HepG2 (cell line): ENCODE measurements around the gene DNAJC5. TPM values are rescaled to one million over a fixed set of nuclear protein-coding genes. Genes with fewer than 3 reads are reported as not detected.

Experiments used
- HOXA3 ChIP-seq: sonication (generic); formaldehyde crosslinking; IDR thresholded peaks from 2 replicates; pipeline ENCODE4 v1.5.0; 2020; ENCODE audit warnings: missing genetic modification reagents
- MIER2 ChIP-seq: IDR thresholded peaks from 2 replicates; pipeline ENCODE4 v1.6.1; 2016; ENCODE audit warnings: missing biosample characterization, missing genetic modification reagents
- PHF8 ChIP-seq: sonication (generic); formaldehyde crosslinking; IDR thresholded peaks from 2 replicates; pipeline ENCODE4 v1.5.0; 2020; ENCODE audit warnings: missing genetic modification reagents
- RCOR2 ChIP-seq: IDR thresholded peaks from 2 replicates; pipeline ENCODE4 v1.6.1; 2016; ENCODE audit warnings: missing biosample characterization, missing genetic modification reagents
- TCF12 ChIP-seq, 2 experiments: fragments of 450-650 bp in 1 of 2; sonication (generic) in 1 of 2; formaldehyde crosslinking in 1 of 2; IDR thresholded peaks; 2 replicates each; pipeline versions ENCODE4 v1.6.1 to v1.8.0; 2017 to 2022; ENCODE audit warnings: antibody characterized with exemption in 1 of 2, mild to moderate bottlenecking in 1 of 2, missing genetic modification reagents in 1 of 2, moderate library complexity in 1 of 2
- ZFP36L2 ChIP-seq: sonication (generic); formaldehyde crosslinking; IDR thresholded peaks from 2 replicates; pipeline ENCODE4 v1.4.0; 2020; ENCODE audit warnings: missing genetic modification reagents
- ZSCAN29 ChIP-seq: sonication (generic); formaldehyde crosslinking; conservative IDR thresholded peaks from 2 replicates; pipeline ENCODE4 v1.4.0; 2020; ENCODE audit warnings: mild to moderate bottlenecking, missing genetic modification reagents
- polyA plus RNA-seq, 8 experiments: library from polyadenylated mRNA; depleted of rRNA in 3 of 8; stranded (reverse) in 7 of 8; unstranded in 1 of 8; fragments of >200 nt; fragmentation: Illumina TruSeq in 4 of 8; extraction: Trizol in 4 of 8; gene quantifications; 2 replicates each; pipeline versions ENCODE4 v1.2.1 to v1.2.3, GENCODE V29; 2011 to 2016; ENCODE audit warnings: low read depth in 4 of 8, missing spikeins in 1 of 8, mixed read lengths in 1 of 8; ENCODE audit not compliant: insufficient read depth in 1 of 8
- total RNA-seq, 5 experiments: library from RNA; depleted of rRNA; stranded (reverse); fragments of >200 nt; fragmentation: Illumina TruSeq; extraction: Trizol; gene quantifications; 2 replicates each; pipeline ENCODE4 v1.2.3, GENCODE V29; 2016; ENCODE audit warnings: low read depth in 1 of 5
- TF ChIP-seq, protein P1 (sequence below): sonication (generic); formaldehyde crosslinking; IDR thresholded peaks from 2 replicates; pipeline ENCODE4 v1.4.0; 2020; ENCODE audit warnings: missing genetic modification reagents, low read depth, mild to moderate bottlenecking, borderline replicate concordance
- TF ChIP-seq, protein P2 (sequence below): IDR thresholded peaks from 2 replicates; pipeline ENCODE4 v1.6.1; 2016; ENCODE audit warnings: low read depth, control low read depth
- TF ChIP-seq, protein P3 (sequence below): sonication (generic); formaldehyde crosslinking; IDR thresholded peaks from 2 replicates; pipeline ENCODE4 v1.8.0; 2022; ENCODE audit warnings: mild to moderate bottlenecking, missing genetic modification reagents; ENCODE audit not compliant: insufficient replicate concordance
- TF ChIP-seq, protein P4 (sequence below), 2 experiments: sonication (generic) in 1 of 2; formaldehyde crosslinking in 1 of 2; IDR thresholded peaks; 2 replicates each; pipeline versions ENCODE4 v1.4.0 to v1.6.1; 2018 to 2020; ENCODE audit warnings: missing genetic modification reagents in 2 of 2, borderline replicate concordance in 1 of 2, low read depth in 1 of 2, mild to moderate bottlenecking in 1 of 2, missing biosample characterization in 1 of 2

DNAJC5 gene
- total and polyA plus RNA-seq, 2 of the 13 experiments (the other 11 are each of a cell fraction or from before 2014, with no cell fraction given): 42.8 to 64.5 TPM

GRCh38 chr20:63886054-63886419 is 8.9 kb upstream of the DNAJC5 start (continued):
- TF ChIP-seq TCF12 (IDR thresholded peaks at IDR 0.05) (no peak), TCF12 (CRISPR knock-in tag; IDR thresholded peaks at IDR 0.05) (no peak), MIER2 (CRISPR knock-in tag) (no peak), RCOR2 (CRISPR knock-in tag) (no peak), HOXA3 (CRISPR knock-in tag) (no peak), ZSCAN29 (CRISPR knock-in tag) (no peak), PHF8 (no peak), ZFP36L2 (CRISPR knock-in tag) (no peak)
- TF ChIP-seq, protein P1, sequence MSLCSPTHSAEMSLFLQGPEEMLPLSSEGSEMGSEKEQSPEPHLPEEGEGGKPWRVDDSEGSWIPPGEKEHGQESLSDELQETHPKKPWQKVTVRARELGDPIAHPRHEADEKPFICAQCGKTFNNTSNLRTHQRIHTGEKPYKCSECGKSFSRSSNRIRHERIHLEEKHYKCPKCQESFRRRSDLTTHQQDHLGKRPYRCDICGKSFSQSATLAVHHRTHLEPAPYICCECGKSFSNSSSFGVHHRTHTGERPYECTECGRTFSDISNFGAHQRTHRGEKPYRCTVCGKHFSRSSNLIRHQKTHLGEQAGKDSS: no peak
- TF ChIP-seq, protein P2, sequence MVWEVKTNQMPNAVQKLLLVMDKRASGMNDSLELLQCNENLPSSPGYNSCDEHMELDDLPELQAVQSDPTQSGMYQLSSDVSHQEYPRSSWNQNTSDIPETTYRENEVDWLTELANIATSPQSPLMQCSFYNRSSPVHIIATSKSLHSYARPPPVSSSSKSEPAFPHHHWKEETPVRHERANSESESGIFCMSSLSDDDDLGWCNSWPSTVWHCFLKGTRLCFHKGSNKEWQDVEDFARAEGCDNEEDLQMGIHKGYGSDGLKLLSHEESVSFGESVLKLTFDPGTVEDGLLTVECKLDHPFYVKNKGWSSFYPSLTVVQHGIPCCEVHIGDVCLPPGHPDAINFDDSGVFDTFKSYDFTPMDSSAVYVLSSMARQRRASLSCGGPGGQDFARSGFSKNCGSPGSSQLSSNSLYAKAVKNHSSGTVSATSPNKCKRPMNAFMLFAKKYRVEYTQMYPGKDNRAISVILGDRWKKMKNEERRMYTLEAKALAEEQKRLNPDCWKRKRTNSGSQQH: no peak
- TF ChIP-seq, protein P3, sequence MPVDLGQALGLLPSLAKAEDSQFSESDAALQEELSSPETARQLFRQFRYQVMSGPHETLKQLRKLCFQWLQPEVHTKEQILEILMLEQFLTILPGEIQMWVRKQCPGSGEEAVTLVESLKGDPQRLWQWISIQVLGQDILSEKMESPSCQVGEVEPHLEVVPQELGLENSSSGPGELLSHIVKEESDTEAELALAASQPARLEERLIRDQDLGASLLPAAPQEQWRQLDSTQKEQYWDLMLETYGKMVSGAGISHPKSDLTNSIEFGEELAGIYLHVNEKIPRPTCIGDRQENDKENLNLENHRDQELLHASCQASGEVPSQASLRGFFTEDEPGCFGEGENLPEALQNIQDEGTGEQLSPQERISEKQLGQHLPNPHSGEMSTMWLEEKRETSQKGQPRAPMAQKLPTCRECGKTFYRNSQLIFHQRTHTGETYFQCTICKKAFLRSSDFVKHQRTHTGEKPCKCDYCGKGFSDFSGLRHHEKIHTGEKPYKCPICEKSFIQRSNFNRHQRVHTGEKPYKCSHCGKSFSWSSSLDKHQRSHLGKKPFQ: no peak
- TF ChIP-seq, protein P4, sequence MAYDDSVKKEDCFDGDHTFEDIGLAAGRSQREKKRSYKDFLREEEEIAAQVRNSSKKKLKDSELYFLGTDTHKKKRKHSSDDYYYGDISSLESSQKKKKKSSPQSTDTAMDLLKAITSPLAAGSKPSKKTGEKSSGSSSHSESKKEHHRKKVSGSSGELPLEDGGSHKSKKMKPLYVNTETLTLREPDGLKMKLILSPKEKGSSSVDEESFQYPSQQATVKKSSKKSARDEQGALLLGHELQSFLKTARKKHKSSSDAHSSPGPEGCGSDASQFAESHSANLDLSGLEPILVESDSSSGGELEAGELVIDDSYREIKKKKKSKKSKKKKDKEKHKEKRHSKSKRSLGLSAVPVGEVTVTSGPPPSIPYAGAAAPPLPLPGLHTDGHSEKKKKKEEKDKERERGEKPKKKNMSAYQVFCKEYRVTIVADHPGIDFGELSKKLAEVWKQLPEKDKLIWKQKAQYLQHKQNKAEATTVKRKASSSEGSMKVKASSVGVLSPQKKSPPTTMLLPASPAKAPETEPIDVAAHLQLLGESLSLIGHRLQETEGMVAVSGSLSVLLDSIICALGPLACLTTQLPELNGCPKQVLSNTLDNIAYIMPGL (CRISPR knock-in tag; IDR thresholded peaks at IDR 0.05; ENCODE audit: borderline replicate concordance in 1 of 2, low read depth in 1 of 2): no peak
